SK-N-SH (cell line): ENCODE results near the gene PLEKHG1. TPM values are rescaled to one million over a fixed set of nuclear protein-coding genes. Genes with fewer than 3 reads are reported as not detected.

Source experiments
- CTCF ChIA-PET: fragments of 300-600, 350-600 bp; formaldehyde crosslinking; extraction: SDS; loops from one replicate; lab custom pipeline; 2021; lab: Yijun Ruan, JAX
- POLR2A ChIA-PET: fragments of 350-600 bp; sonication (Branson Sonifier 250); formaldehyde crosslinking; extraction: SDS; loops from one replicate; lab custom pipeline; 2020; ENCODE audit warnings: antibody characterized with exemption, inconsistent platforms; lab: Yijun Ruan, JAX
- DNase-seq: peaks from one replicate; pipeline ENCODE4 v3.0.0; 2012
- H2AFZ ChIP-seq: fragments of 200-600 bp; sonication (generic); 2 replicates; pipeline ENCODE4 v1.8.1; 2016; ENCODE audit warnings: antibody characterized with exemption, mild to moderate bottlenecking, low read depth
- H3F3A ChIP-seq: fragments of 200-600 bp; sonication (generic); replicated peaks from 2 replicates; pipeline ENCODE3; 2016; ENCODE audit warnings: antibody characterized with exemption, mild to moderate bottlenecking; ENCODE audit not compliant: insufficient read depth
- H3K27ac ChIP-seq, 2 experiments: fragments of 200-500 bp in 1 of 2; fragments of 200-600 bp in 1 of 2; sonication (Bioruptor generic) in 1 of 2; sonication (generic), shearing (Covaris generic) in 1 of 2; 2 replicates each; pipeline versions ENCODE4 v1.5.1 to v1.6.1; 2014 to 2016; ENCODE audit warnings: low read depth in 2 of 2, inconsistent platforms in 1 of 2, low read length in 1 of 2, mild to moderate bottlenecking in 1 of 2, mixed read lengths in 1 of 2
- H3K27me3 ChIP-seq: fragments of 200-600 bp; sonication (generic), shearing (Covaris generic); 2 replicates; pipeline ENCODE4 v1.6.1; 2016; ENCODE audit warnings: mixed run types; ENCODE audit not compliant: insufficient read depth
- H3K36me3 ChIP-seq, 2 experiments: fragments of 200-500 bp in 1 of 2; fragments of 200-600 bp in 1 of 2; sonication (Bioruptor generic) in 1 of 2; sonication (generic) in 1 of 2; replicated peaks in 1 of 2; 2 replicates each; pipeline versions ENCODE3 to v1.5.1; 2014 to 2016; ENCODE audit warnings: low read length in 1 of 2, mild to moderate bottlenecking in 1 of 2; ENCODE audit not compliant: insufficient read depth in 2 of 2, control insufficient read depth in 1 of 2
- H3K4me1 ChIP-seq, 2 experiments: fragments of 200-500 bp in 1 of 2; fragments of 200-600 bp in 1 of 2; sonication (Bioruptor generic) in 1 of 2; sonication (generic), shearing (Covaris generic) in 1 of 2; 2 replicates each; pipeline versions ENCODE4 v1.5.1 to v1.6.1; 2014 to 2016; ENCODE audit warnings: low read depth in 1 of 2, low read length in 1 of 2, mixed run types in 1 of 2; ENCODE audit not compliant: insufficient read depth in 2 of 2, control insufficient read depth in 1 of 2
- H3K4me2 ChIP-seq: fragments of 200-600 bp; sonication (generic), shearing (Covaris generic); 2 replicates; pipeline ENCODE4 v1.6.1; 2017; ENCODE audit warnings: mixed run types
- H3K4me3 ChIP-seq, 2 experiments: fragments of 200-500 bp in 1 of 2; fragments of 200-600 bp in 1 of 2; sonication (Bioruptor generic) in 1 of 2; sonication (generic), shearing (Covaris generic) in 1 of 2; 2 replicates each; pipeline versions ENCODE4 v1.5.1 to v1.8.1; 2014 to 2016; ENCODE audit warnings: low read depth in 2 of 2, inconsistent platforms in 1 of 2, low read length in 1 of 2, mild to moderate bottlenecking in 1 of 2, mixed read lengths in 1 of 2, moderate library complexity in 1 of 2
- H3K79me2 ChIP-seq: fragments of 200-600 bp; sonication (generic); 2 replicates; pipeline ENCODE4 v1.8.1; 2017; ENCODE audit warnings: mild to moderate bottlenecking; ENCODE audit not compliant: insufficient read depth
- H3K9ac ChIP-seq: fragments of 200-600 bp; sonication (generic); 2 replicates; pipeline ENCODE4 v1.6.1; 2017; ENCODE audit warnings: mixed run types
- H3K9me2 ChIP-seq: fragments of 200-600 bp; sonication (generic); 2 replicates; pipeline ENCODE4 v1.6.1; 2017; ENCODE audit warnings: mixed run types
- H3K9me3 ChIP-seq: fragments of 200-600 bp; sonication (generic); 2 replicates; pipeline ENCODE4 v1.6.1; 2017; ENCODE audit warnings: mixed run types, mild to moderate bottlenecking, moderate library complexity
- H4K20me1 ChIP-seq: fragments of 200-600 bp; sonication (generic); 2 replicates; pipeline ENCODE4 v1.6.1; 2017; ENCODE audit warnings: mild to moderate bottlenecking, mixed run types; ENCODE audit not compliant: insufficient read depth
- ELF1 ChIP-seq: IDR thresholded peaks from 2 replicates; pipeline ENCODE4 v1.4.0; 2012
- EP300 ChIP-seq, 2 experiments: IDR thresholded peaks; 2 replicates each; pipeline versions ENCODE4 v1.4.0 to v1.6.1; 2012; ENCODE audit warnings: borderline replicate concordance in 1 of 2, low read depth in 1 of 2, low read length in 1 of 2
- EZH2phosphoT487 ChIP-seq: fragments of 200-600 bp; sonication (generic); IDR thresholded peaks from 2 replicates; pipeline ENCODE4 v1.6.1; 2017; ENCODE audit warnings: low read depth, mixed run types, mild to moderate bottlenecking, antibody characterized with exemption, moderate library complexity, borderline replicate concordance
- FOSL2 ChIP-seq: IDR thresholded peaks from 2 replicates; pipeline ENCODE4 v1.4.0; 2012; ENCODE audit warnings: low read depth, mild to moderate bottlenecking, moderate library complexity, borderline replicate concordance
- FOXM1 ChIP-seq: IDR thresholded peaks from 2 replicates; pipeline ENCODE4 v1.4.0; 2012; ENCODE audit warnings: low read depth, mild to moderate bottlenecking
- JUND ChIP-seq: IDR thresholded peaks from 2 replicates; pipeline ENCODE4 v1.4.0; 2012
- MEF2A ChIP-seq: IDR thresholded peaks from 2 replicates; pipeline ENCODE4 v1.4.0; 2012; ENCODE audit warnings: low read depth, borderline replicate concordance
- MXI1 ChIP-seq: IDR thresholded peaks from 2 replicates; pipeline ENCODE4 v1.6.1; 2012; ENCODE audit warnings: mild to moderate bottlenecking, low read depth, low read length, improper control_type of control experiment
- NFIC ChIP-seq: IDR thresholded peaks from 2 replicates; pipeline ENCODE4 v1.4.0; 2012; ENCODE audit warnings: borderline replicate concordance
- POLR2AphosphoS5 ChIP-seq: IDR thresholded peaks from 2 replicates; pipeline ENCODE4 v1.6.1; 2012; ENCODE audit warnings: low read depth, low read length
- RAD21 ChIP-seq: IDR thresholded peaks from 2 replicates; pipeline ENCODE4 v1.6.1; 2012; ENCODE audit warnings: mild to moderate bottlenecking, low read length
- RCOR1 ChIP-seq: fragments of 150-350 bp; IDR thresholded peaks from 2 replicates; pipeline ENCODE4 v1.6.1; 2017; ENCODE audit warnings: antibody characterized with exemption, low read length
- SMC3 ChIP-seq: IDR thresholded peaks from 2 replicates; pipeline ENCODE4 v1.6.1; 2012; ENCODE audit warnings: low read depth, low read length, improper control_type of control experiment
- TAF1 ChIP-seq: IDR thresholded peaks from 2 replicates; pipeline ENCODE4 v1.6.1; 2012; ENCODE audit warnings: low read depth, mild to moderate bottlenecking, low read length, moderate library complexity, borderline replicate concordance
- YY1 ChIP-seq: IDR thresholded peaks from 2 replicates; pipeline ENCODE4 v1.4.0; 2012; ENCODE audit warnings: low read depth, mild to moderate bottlenecking
- WGBS: methylation state at CpG from one replicate; pipeline ENCODE4 v1.1.6; 2017; ENCODE audit warnings: low lambda C conversion rate; 5-methylcytosine and 5-hydroxymethylcytosine counted together
- polyA plus RNA-seq, 3 experiments: library from polyadenylated mRNA; depleted of rRNA; stranded (reverse); fragments of >200 nt; gene quantifications; 2 replicates each; pipeline ENCODE4 v1.2.3, GENCODE V29; 2012
- TF ChIP-seq, protein P1 (sequence below): IDR thresholded peaks from 2 replicates; pipeline ENCODE4 v1.4.0; 2012; ENCODE audit warnings: low read depth, borderline replicate concordance
- TF ChIP-seq, protein P2 (sequence below): fragments of 150-350 bp; IDR thresholded peaks from 2 replicates; pipeline ENCODE4 v1.6.1; 2017; ENCODE audit warnings: antibody characterized with exemption, low read length, low read depth, borderline replicate concordance
- TF ChIP-seq, protein P3 (sequence below): IDR thresholded peaks from 2 replicates; pipeline ENCODE4 v1.4.0; 2012; ENCODE audit warnings: low read depth

The PLEKHG1 gene
- polyA plus RNA-seq, 1 of the 3 experiments (the other 2 are of a cell fraction), result 0.02 TPM

DNA sequence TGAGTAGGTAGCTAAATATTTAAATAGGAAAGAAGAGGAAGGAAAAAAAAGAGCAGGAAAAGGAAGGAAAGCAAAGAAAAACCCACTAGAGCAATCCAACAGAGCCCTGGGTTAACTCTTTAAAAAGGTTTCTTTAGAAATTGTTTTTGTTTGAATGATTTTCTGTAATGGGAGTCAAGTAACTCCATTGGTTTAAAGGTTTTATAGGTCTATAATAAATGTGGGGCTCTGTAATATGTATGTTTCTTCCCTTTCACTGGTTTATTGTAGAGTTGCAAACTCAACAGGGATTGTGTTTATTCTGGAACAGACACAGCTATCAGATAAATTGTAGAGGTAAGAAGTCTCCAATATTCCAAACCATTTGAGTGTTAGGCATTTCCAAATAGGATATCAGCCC, 10.9 kb downstream of the PLEKHG1 start (continued):
- TF ChIP-seq, protein P1, sequence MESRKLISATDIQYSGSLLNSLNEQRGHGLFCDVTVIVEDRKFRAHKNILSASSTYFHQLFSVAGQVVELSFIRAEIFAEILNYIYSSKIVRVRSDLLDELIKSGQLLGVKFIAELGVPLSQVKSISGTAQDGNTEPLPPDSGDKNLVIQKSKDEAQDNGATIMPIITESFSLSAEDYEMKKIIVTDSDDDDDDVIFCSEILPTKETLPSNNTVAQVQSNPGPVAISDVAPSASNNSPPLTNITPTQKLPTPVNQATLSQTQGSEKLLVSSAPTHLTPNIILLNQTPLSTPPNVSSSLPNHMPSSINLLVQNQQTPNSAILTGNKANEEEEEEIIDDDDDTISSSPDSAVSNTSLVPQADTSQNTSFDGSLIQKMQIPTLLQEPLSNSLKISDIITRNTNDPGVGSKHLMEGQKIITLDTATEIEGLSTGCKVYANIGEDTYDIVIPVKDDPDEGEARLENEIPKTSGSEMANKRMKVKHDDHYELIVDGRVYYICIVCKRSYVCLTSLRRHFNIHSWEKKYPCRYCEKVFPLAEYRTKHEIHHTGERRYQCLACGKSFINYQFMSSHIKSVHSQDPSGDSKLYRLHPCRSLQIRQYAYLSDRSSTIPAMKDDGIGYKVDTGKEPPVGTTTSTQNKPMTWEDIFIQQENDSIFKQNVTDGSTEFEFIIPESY, result no peak
- no peak for TF ChIP-seq POLR2AphosphoS5

DNA sequence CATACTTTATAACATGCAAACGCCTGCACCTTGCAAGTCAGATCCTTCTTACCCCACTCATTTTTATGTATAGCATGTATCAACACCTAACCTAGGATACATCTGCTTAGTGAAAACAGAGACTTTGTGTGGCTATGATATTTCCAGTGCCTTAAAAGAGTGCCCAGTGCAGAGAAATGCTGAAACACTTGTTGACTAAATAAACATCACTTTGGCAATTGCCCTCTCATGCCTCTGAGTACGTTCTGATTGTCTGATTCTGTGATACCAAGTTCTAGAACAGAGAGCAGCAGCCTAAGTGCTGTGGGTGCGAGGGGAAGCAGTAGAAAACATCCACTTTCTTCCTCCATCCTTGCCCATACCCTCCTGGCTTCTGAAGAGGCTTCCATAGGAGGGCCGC, 13.6 kb downstream of the PLEKHG1 start:
- Histone ChIP-seq H3K4me2 (no peak overlapping the region), H3K27ac (no peak overlapping the region), H3K27me3 (no peaks in the 10 kb centered on the region; the same call in 1 of the 2 replicates), H3K9me2 (no peaks in the 10 kb centered on the region), H3K9ac (no peak overlapping the region), H3K79me2 (no peaks in the 10 kb centered on the region), H3K4me1 (no peaks in the 10 kb centered on the region; a peak in 1 of 4 replicates), H3K4me3 (no peak overlapping the region), H3K9me3 (no peaks in the 10 kb centered on the region), H3K36me3 (no peaks in the 10 kb centered on the region), H4K20me1 (no peaks in the 10 kb centered on the region), H2AFZ (no peak overlapping the region), H3F3A (no peaks in the 10 kb centered on the region)
- no peak for DNase-seq
- TF ChIP-seq ELF1 (no peak), POLR2AphosphoS5 (no peak), MEF2A (no peak), YY1 (no peak), SMC3 (no peak), RAD21 (no peak), JUND (no peak), FOSL2 (no peak), MXI1 (no peak), NFIC (no peak), EZH2phosphoT487 (no peak), FOXM1 (no peak), RCOR1 (no peak), EP300 (IDR thresholded peaks at IDR 0.05; ENCODE audit: borderline replicate concordance in 1 of 2, low read depth in 1 of 2, low read length in 1 of 2) (no peak), TAF1 (no peak)
- TF ChIP-seq, protein P2, sequence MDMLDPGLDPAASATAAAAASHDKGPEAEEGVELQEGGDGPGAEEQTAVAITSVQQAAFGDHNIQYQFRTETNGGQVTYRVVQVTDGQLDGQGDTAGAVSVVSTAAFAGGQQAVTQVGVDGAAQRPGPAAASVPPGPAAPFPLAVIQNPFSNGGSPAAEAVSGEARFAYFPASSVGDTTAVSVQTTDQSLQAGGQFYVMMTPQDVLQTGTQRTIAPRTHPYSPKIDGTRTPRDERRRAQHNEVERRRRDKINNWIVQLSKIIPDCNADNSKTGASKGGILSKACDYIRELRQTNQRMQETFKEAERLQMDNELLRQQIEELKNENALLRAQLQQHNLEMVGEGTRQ, result no peak
- TF ChIP-seq, protein P3, sequence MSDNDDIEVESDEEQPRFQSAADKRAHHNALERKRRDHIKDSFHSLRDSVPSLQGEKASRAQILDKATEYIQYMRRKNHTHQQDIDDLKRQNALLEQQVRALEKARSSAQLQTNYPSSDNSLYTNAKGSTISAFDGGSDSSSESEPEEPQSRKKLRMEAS, result no peak
- TF ChIP-seq, protein P1, result no peak
- ChIA-PET CTCF (no interaction called here), POLR2A (no interaction called here)
- WGBS, result 7% methylated on average over 4 of the region's 4 CpGs
